GM12872 (cell line): ENCODE data around the gene MAPK1.

ENCODE experiments used
- TF ChIP-seq, protein P1 (sequence below): IDR thresholded peaks from 3 replicates; pipeline ENCODE4 v1.5.1; 2011; ENCODE audit warnings: low read depth, mild to moderate bottlenecking, low read length, moderate library complexity; ENCODE audit not compliant: insufficient read depth

The MAPK1 gene

DNA sequence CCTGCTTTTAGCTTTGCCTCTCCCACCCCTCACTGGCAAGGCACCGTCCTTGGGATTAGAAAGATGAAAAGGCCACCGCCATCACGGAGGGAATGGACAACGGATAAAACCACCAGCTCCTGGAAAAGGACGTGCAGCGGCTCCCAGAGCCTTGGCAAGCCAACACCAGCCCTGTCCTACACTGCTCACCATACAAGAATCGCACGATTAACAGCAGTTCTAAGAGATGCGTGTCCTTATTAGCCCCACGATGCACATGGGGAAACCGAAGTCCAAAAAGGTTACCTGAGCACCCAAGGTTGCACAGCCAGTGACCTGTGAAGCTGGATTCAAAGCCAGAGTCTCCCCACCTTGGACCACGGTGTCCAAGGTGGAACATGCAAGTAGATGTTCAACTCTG, 139.2 kb downstream of the MAPK1 start:
- TF ChIP-seq, protein P1, sequence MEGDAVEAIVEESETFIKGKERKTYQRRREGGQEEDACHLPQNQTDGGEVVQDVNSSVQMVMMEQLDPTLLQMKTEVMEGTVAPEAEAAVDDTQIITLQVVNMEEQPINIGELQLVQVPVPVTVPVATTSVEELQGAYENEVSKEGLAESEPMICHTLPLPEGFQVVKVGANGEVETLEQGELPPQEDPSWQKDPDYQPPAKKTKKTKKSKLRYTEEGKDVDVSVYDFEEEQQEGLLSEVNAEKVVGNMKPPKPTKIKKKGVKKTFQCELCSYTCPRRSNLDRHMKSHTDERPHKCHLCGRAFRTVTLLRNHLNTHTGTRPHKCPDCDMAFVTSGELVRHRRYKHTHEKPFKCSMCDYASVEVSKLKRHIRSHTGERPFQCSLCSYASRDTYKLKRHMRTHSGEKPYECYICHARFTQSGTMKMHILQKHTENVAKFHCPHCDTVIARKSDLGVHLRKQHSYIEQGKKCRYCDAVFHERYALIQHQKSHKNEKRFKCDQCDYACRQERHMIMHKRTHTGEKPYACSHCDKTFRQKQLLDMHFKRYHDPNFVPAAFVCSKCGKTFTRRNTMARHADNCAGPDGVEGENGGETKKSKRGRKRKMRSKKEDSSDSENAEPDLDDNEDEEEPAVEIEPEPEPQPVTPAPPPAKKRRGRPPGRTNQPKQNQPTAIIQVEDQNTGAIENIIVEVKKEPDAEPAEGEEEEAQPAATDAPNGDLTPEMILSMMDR: no peak

DNA sequence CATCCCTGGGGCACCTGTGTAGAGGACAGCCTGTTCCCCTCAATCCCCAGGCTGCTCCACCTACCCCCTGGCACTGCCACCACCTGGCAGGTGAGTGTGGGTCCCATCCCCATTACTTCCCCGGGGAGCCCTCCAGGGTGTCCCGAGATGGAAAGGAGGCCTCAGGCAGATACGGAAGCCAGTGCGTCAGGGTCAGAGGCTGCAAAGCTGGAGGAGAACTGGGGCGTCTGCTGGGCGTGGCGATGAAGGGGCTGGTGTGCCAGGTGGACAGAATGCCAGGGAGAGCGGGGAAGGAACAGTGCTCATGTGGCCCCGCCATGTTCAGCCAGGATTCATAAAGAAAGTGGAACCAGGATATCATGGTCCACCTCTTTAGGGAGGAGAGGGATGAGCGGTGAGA, 139.7 kb downstream of the MAPK1 start:
- TF ChIP-seq, protein P1: no peak

DNA sequence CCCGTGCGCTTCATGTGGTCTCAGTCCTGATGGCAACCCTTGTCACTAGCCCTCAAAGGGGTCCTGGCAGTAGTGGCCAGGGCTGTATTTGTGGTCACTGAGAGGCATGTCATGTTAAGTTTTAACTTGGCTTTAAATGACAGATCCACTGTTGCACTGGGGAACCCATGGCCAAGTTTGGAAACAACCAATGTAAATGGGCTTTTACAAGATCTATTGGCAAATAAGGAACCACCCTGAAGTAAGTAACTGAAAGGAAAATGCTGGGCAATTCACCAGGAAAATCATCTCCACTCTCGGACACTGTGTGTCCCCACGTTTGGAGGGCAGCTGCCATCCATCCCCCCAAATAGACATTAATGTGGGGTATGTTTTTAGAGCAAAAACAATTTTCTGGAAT, 140.3 kb downstream of the MAPK1 start:
- TF ChIP-seq, protein P1: no peak

DNA sequence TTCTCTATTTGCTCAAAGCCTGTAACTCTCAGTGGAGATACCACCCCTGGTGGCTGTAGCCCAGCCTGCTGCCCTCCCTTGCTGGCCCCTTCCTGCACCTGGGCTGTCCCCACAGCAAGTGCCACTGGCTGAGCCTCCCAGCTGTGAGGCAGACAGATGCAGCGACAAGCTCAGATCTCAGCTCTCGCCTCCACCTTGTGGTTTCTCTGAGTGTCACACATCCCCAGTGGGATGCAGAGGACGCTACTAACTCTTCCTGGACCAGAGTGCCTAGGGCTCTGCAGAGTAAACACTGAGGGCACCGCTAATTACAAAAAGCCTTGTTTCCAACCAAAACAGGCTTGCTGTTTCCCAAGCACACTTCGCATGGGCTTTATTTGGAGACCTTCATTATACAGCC, 140.8 kb downstream of the MAPK1 start:
- TF ChIP-seq, protein P1: peak; percentile 62

DNA sequence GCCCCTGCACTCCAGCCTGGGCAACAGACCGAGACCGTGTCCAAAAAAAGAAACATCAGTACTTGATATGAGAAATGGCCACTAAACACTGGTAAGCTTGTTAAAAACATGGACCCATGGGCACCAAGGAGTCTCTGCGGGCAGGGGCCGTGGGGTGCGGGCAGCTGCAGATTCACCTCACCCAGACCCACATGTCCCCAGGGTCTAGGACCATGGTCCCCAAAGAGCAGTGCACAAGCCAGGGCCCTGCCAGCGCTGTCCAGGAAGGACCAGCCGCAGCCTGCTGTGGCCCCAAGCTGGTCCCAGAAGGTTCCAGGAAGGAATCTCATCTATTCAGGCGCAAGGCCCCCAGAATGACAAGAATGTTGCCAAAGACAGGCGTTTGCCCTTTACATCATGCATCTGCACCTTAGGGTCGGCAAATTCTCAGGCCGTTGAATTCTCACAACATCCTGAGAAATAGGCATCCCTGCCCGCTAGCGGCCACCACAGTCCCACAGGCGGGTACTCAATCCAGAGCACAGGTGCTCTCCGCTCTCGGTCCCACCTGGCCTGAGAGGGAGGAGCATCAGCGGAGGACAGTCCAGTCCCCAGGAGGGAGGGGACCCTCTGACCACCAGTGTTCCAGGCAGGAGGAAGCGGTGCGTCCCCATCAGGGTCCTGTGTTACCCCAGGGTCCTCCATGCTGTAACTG, 141.3 kb downstream of the MAPK1 start:
- TF ChIP-seq, protein P1: no peak

DNA sequence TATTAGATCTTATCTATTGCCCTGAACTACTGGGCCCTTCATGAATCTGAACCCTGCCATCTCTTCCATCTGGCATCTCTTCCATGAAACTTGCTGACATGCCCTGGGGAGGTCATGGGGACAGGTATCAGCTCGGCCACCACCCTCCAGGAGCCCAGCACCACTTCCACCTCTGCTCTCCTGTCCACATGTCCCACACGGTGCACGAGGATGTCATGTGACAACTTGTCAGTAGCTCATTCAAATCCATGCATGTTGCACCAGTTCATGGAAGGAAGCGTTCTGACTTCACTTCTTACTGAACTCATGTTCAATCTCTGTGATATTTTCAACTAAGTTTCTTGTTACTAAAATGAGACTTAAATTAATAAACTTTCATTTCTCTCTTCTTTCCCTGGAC, 148.4 kb downstream of the MAPK1 start:
- TF ChIP-seq, protein P1: no peak

DNA sequence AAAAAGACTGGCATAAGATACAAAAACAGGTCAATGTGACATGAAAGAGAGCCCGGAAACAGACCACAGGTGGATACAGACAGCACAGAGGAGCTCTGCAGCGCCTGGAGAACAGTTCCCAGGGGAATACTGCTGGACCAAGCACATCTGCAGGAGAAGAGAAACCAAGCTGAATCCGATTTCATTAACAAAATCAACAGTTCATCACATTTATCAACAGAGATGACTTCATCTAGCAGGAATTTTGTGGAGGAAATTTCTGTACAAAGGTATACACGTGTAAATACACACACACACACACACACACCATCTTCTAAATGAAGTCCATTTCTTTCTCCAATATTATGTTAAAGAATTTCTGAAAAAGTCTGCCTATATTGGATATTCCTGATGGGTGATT, 148.9 kb downstream of the MAPK1 start:
- TF ChIP-seq, protein P1: no peak
